Endothelial cell of hepatic sinusoid (primary cell): ENCODE data around the gene PERM1.
"Not testable (repeated sequence)": the region's sequence is repeated elsewhere in the genome, so short reads cannot be mapped to it uniquely, and the experiment has no call there.

ENCODE experiments used
- in situ Hi-C: cut with HindIII; loops from 2 replicates; pipeline ENCODE4 v1.10.0; 2017; ENCODE audit warnings: low sequenced_read_pairs

The PERM1 gene

GRCh38 chr1:950881-951280 is 31.0 kb downstream of the PERM1 start:
- in situ Hi-C loops, result no loop called here

- in situ Hi-C loops, result no loop called here
These were observed 31.6 kb downstream of the PERM1 start for GRCh38 chr1:950268-950667.

GRCh38 chr1:947958-948357 is 33.9 kb downstream of the PERM1 start:
- in situ Hi-C loops, result no loop called here

- in situ Hi-C loops, result not testable (repeated sequence)
These were observed 35.1 kb downstream of the PERM1 start for GRCh38 chr1:946811-947210.

- in situ Hi-C loops, result no loop called here
These were observed 36.0 kb downstream of the PERM1 start for GRCh38 chr1:945688-946556.

GRCh38 chr1:944341-945325 is 37.3 kb downstream of the PERM1 start:
- in situ Hi-C loops, result no loop called here

- in situ Hi-C loops, result no loop called here
These were observed 38.1 kb downstream of the PERM1 start for GRCh38 chr1:943545-944340.

- in situ Hi-C loops, result no loop called here
These were observed 38.9 kb downstream of the PERM1 start for GRCh38 chr1:942864-943533.

GRCh38 chr1:942411-942821 is 39.5 kb downstream of the PERM1 start:
- in situ Hi-C loops, result no loop called here

- in situ Hi-C loops, result no loop called here
These were observed 40.1 kb downstream of the PERM1 start for GRCh38 chr1:941588-942383.

- in situ Hi-C loops, result no loop called here
These were observed 40.8 kb downstream of the PERM1 start for GRCh38 chr1:941015-941587.

- in situ Hi-C loops, result no loop called here
These were observed 41.5 kb downstream of the PERM1 start for GRCh38 chr1:940107-941014.

- in situ Hi-C loops, result no loop called here
These were observed 42.3 kb downstream of the PERM1 start for GRCh38 chr1:939511-940106.

GRCh38 chr1:938711-939489 is 43.0 kb downstream of the PERM1 start:
- in situ Hi-C loops, result no loop called here

- in situ Hi-C loops, result no loop called here
These were observed 43.7 kb downstream of the PERM1 start for GRCh38 chr1:938088-938683.

- in situ Hi-C loops, result no loop called here
These were observed 44.4 kb downstream of the PERM1 start for GRCh38 chr1:937521-937920.
